Renal pelvis (tissue), 4 donors: Measurements from ENCODE around the gene UBE2G2. TPM values are rescaled to one million over a fixed set of nuclear protein-coding genes. Genes with fewer than 3 reads are reported as not detected.

Source experiments
- DNase-seq: peaks from one replicate; pipeline ENCODE4 v3.0.0-alpha.2; 2013
- polyA plus RNA-seq, 3 donors: library from polyadenylated mRNA; unstranded; fragments of 120-200 nt; gene quantifications; one replicate each; pipeline ENCODE4 v1.2.1, GENCODE V29; 2013; ENCODE audit not compliant: insufficient read length in 3 of 3

UBE2G2 gene
- polyA plus RNA-seq, 3 donors, result 63.5 to 144 (median 125) TPM

GRCh38 chr21:44766014-44766817 lies 35.4 kb downstream of the UBE2G2 start:
- no peak for DNase-seq

- DNase-seq, result no peak
These were observed 36.2 kb downstream of the UBE2G2 start for GRCh38 chr21:44765231-44766013.

GRCh38 chr21:44764319-44765230 lies 37.0 kb downstream of the UBE2G2 start:
- DNase-seq, result no peak

GRCh38 chr21:44763451-44764318 lies 37.9 kb downstream of the UBE2G2 start:
- DNase-seq, result no peak

GRCh38 chr21:44763050-44763378 lies 38.6 kb downstream of the UBE2G2 start:
- no peak for DNase-seq

GRCh38 chr21:44762221-44763049 lies 39.2 kb downstream of the UBE2G2 start:
- no peak for DNase-seq

- DNase-seq, result no peak
These were observed 39.8 kb downstream of the UBE2G2 start for GRCh38 chr21:44761747-44762208.

GRCh38 chr21:44761011-44761729 lies 40.5 kb downstream of the UBE2G2 start:
- no peak for DNase-seq

- no peak for DNase-seq
These were observed 41.2 kb downstream of the UBE2G2 start for GRCh38 chr21:44760376-44760775.

GRCh38 chr21:44759628-44760285 lies 41.9 kb downstream of the UBE2G2 start:
- DNase-seq, result no peak

- no peak for DNase-seq
These were observed 42.6 kb downstream of the UBE2G2 start for GRCh38 chr21:44758781-44759627.

- no peak for DNase-seq
These were observed 43.5 kb downstream of the UBE2G2 start for GRCh38 chr21:44758141-44758561.

- no peak for DNase-seq
These were observed 43.9 kb downstream of the UBE2G2 start for GRCh38 chr21:44757731-44758130.

- DNase-seq, result no peak
These were observed 45.0 kb downstream of the UBE2G2 start for GRCh38 chr21:44756423-44757185.

- DNase-seq, result no peak
These were observed 46.4 kb downstream of the UBE2G2 start for GRCh38 chr21:44755227-44755626.

GRCh38 chr21:44753357-44753756 lies 48.3 kb downstream of the UBE2G2 start:
- DNase-seq, result no peak

- DNase-seq, result no peak
These were observed 48.9 kb downstream of the UBE2G2 start for GRCh38 chr21:44752671-44753235.
